Measurements from ENCODE around the gene SLC28A3.

Gene SLC28A3

GRCh38 chr9:84301851-84302250 lies 38.7 kb downstream of the SLC28A3 start:
- TF ChIP-seq POLR2A (IDR thresholded peaks at IDR 0.05; ENCODE audit: low read depth, low read length), result no peak
- FAIRE-seq, result peak; percentile 80

GRCh38 chr9:84300271-84300670 lies 40.3 kb downstream of the SLC28A3 start:
- TF ChIP-seq POLR2A (IDR thresholded peaks at IDR 0.05; ENCODE audit: low read depth, low read length), result no peak
- FAIRE-seq, result no peak
- DNase-seq (ENCODE audit: insufficient read length, low spot score), result no peak

More at GRCh38 chr9:84301851-84302250, 38.7 kb downstream of the SLC28A3 start:
- DNase-seq (ENCODE audit: insufficient read length, low spot score), result no peak

- DNase-seq (ENCODE audit: insufficient read length, low spot score) (no peak), FAIRE-seq (peak; percentile 86)
- no peak for TF ChIP-seq POLR2A (IDR thresholded peaks at IDR 0.05; ENCODE audit: low read depth, low read length)
These were observed 43.3 kb downstream of the SLC28A3 start for GRCh38 chr9:84297162-84297821.

GRCh38 chr9:84296146-84296843 lies 44.3 kb downstream of the SLC28A3 start:
- no peak for TF ChIP-seq POLR2A (IDR thresholded peaks at IDR 0.05; ENCODE audit: low read depth, low read length)
- peak; percentile 51 for DNase-seq (ENCODE audit: insufficient read length, low spot score)

GRCh38 chr9:84294241-84294950 lies 46.2 kb downstream of the SLC28A3 start:
- no peak for TF ChIP-seq POLR2A (IDR thresholded peaks at IDR 0.05; ENCODE audit: low read depth, low read length)
- DNase-seq (ENCODE audit: insufficient read length, low spot score) (no peak), FAIRE-seq (no peak)

More at GRCh38 chr9:84296146-84296843, 44.3 kb downstream of the SLC28A3 start:
- FAIRE-seq, result peak; percentile 92

GRCh38 chr9:84293001-84293798 lies 47.4 kb downstream of the SLC28A3 start:
- no peak for TF ChIP-seq POLR2A (IDR thresholded peaks at IDR 0.05; ENCODE audit: low read depth, low read length)
- no peak for DNase-seq (ENCODE audit: insufficient read length, low spot score)
- FAIRE-seq, result no peak

GRCh38 chr9:84285381-84285780 lies 55.2 kb downstream of the SLC28A3 start:
- DNase-seq (ENCODE audit: insufficient read length, low spot score) (no peak), FAIRE-seq (no peak)
- no peak for TF ChIP-seq POLR2A (IDR thresholded peaks at IDR 0.05; ENCODE audit: low read depth, low read length)

- FAIRE-seq (no peak), DNase-seq (ENCODE audit: insufficient read length, low spot score) (no peak)
These were observed 56.6 kb downstream of the SLC28A3 start for GRCh38 chr9:84283946-84284345.

GRCh38 chr9:84278130-84278529 lies 62.4 kb downstream of the SLC28A3 start:
- TF ChIP-seq POLR2A (IDR thresholded peaks at IDR 0.05; ENCODE audit: low read depth, low read length), result no peak
- FAIRE-seq (peak; percentile 75), DNase-seq (ENCODE audit: insufficient read length, low spot score) (no peak)

More at GRCh38 chr9:84283946-84284345, 56.6 kb downstream of the SLC28A3 start:
- TF ChIP-seq POLR2A (IDR thresholded peaks at IDR 0.05; ENCODE audit: low read depth, low read length), result no peak

GRCh38 chr9:84277646-84278045 lies 62.9 kb downstream of the SLC28A3 start:
- DNase-seq (ENCODE audit: insufficient read length, low spot score) (no peak), FAIRE-seq (peak; percentile 65)

GRCh38 chr9:84276741-84277140 lies 63.8 kb downstream of the SLC28A3 start:
- FAIRE-seq, result no peak
- TF ChIP-seq POLR2A (IDR thresholded peaks at IDR 0.05; ENCODE audit: low read depth, low read length), result no peak
- DNase-seq (ENCODE audit: insufficient read length, low spot score), result no peak

More at GRCh38 chr9:84277646-84278045, 62.9 kb downstream of the SLC28A3 start:
- TF ChIP-seq POLR2A (IDR thresholded peaks at IDR 0.05; ENCODE audit: low read depth, low read length), result no peak

- FAIRE-seq, result no peak
These were observed 68.5 kb downstream of the SLC28A3 start for GRCh38 chr9:84271921-84272556.

GRCh38 chr9:84271531-84271900 lies 69.0 kb downstream of the SLC28A3 start:
- TF ChIP-seq POLR2A (IDR thresholded peaks at IDR 0.05; ENCODE audit: low read depth, low read length), result no peak
- FAIRE-seq, result no peak
- no peak for DNase-seq (ENCODE audit: insufficient read length, low spot score)

More at GRCh38 chr9:84271921-84272556, 68.5 kb downstream of the SLC28A3 start:
- TF ChIP-seq POLR2A (IDR thresholded peaks at IDR 0.05; ENCODE audit: low read depth, low read length), result no peak
- no peak for DNase-seq (ENCODE audit: insufficient read length, low spot score)
